Astrocyte (in vitro differentiated cells and primary cell): Measurements from ENCODE around the gene AMER2.

Experiments
- CTCF ChIP-seq: IDR thresholded peaks from 2 replicates; pipeline ENCODE4 v1.5.1; 2011; ENCODE audit warnings: low read depth, mild to moderate bottlenecking, inconsistent platforms, low read length, moderate library complexity; ENCODE audit not compliant: insufficient read depth
- EZH2 ChIP-seq: IDR thresholded peaks from 2 replicates; pipeline ENCODE4 v1.6.1; 2012; ENCODE audit warnings: mild to moderate bottlenecking, low read length, inconsistent platforms; ENCODE audit not compliant: insufficient read depth

GRCh38 chr13:25143706-25144105 is 28.4 kb downstream of the AMER2 start:
- TF ChIP-seq CTCF (no peak), EZH2 (no peak)
